Thyroid gland (tissue), 4 donors: ENCODE measurements around the gene BCDIN3D. TPM values are rescaled to one million over a fixed set of nuclear protein-coding genes. Genes with fewer than 3 reads are reported as not detected.

Experiments used
- DNase-seq, 2 donors: peaks; one replicate each; pipeline ENCODE4 v3.0.0-alpha.2; 2019
- H3K27ac ChIP-seq, 3 donors: fragments of 200-600 bp; sonication (generic); 1 replicate in 2 of 3; 2 replicates in 1 of 3; pipeline ENCODE4 v1.5.1; 2016 to 2019; ENCODE audit warnings: mild to moderate bottlenecking in 1 of 3, moderate library complexity in 1 of 3
- H3K27me3 ChIP-seq: fragments of 200-600 bp; sonication (generic); one replicate; pipeline ENCODE4 v1.5.1; 2019
- H3K36me3 ChIP-seq, 2 donors: fragments of 200-600 bp; sonication (generic); one replicate each; pipeline ENCODE4 v1.5.1; 2016 to 2019
- H3K4me1 ChIP-seq, 2 donors: fragments of 200-600 bp; sonication (generic); one replicate each; pipeline ENCODE4 v1.5.1; 2017 to 2019
- H3K4me3 ChIP-seq, 3 donors: fragments of 200-600 bp; sonication (generic); replicated peaks in 1 of 3; 1 replicate in 2 of 3; 2 replicates in 1 of 3; pipeline ENCODE4 v1.5.1; 2016; ENCODE audit warnings: mild to moderate bottlenecking in 1 of 3
- H3K9me3 ChIP-seq: fragments of 200-600 bp; sonication (generic); one replicate; pipeline ENCODE4 v1.5.1; 2017
- CTCF ChIP-seq, 6 experiments: fragments of 200-600 bp in 3 of 6; fragments of 450-650 bp in 3 of 6; sonication (generic) in 3 of 6; IDR thresholded peaks; one replicate each; pipeline ENCODE4 v1.5.1; 2016 to 2019; ENCODE audit warnings: antibody characterized with exemption in 6 of 6, mild to moderate bottlenecking in 2 of 6, inconsistent platforms in 1 of 6, moderate library complexity in 1 of 6
- POLR2A ChIP-seq, 2 donors: fragments of 450-650 bp; IDR thresholded peaks; one replicate each; pipeline ENCODE4 v1.6.1; 2017; ENCODE audit warnings: antibody characterized with exemption in 2 of 2, mild to moderate bottlenecking in 2 of 2, moderate library complexity in 1 of 2
- WGBS, 2 donors: methylation state at CpG; one replicate each; pipeline ENCODE4 v1.1.5; 2017; 5-methylcytosine and 5-hydroxymethylcytosine counted together
- intact Hi-C: fragments of 100-400 bp; cut with DNase I; formaldehyde crosslinking; loops from one replicate; pipeline ENCODE4 v1.15.1; 2023
- total RNA-seq, 4 donors: library from RNA; depleted of rRNA; stranded (reverse); fragments of >200 nt; gene quantifications; one replicate each; pipeline ENCODE4 v1.2.3, GENCODE V29; 2016

The BCDIN3D gene
- total RNA-seq, 4 donors from 2014 or later = 3.9 to 6.1 (median 4.1) TPM

- H3K36me3 ChIP-seq = peaks cover 19 to 42% of the 10 kb centered on the region in 2 donors
- H3K4me3 ChIP-seq = no peak overlapping the region
- no peaks in the 10 kb centered on the region for H3K27me3 ChIP-seq
- no peak for DNase-seq
- TF ChIP-seq POLR2A (IDR thresholded peaks at IDR 0.05) (no peak), CTCF (IDR thresholded peaks at IDR 0.05) (no peak)
- 89 to 93% methylated on average over 12 of the region's 12 CpGs for WGBS, 2 donors
- no peaks in the 10 kb centered on the region for H3K9me3 ChIP-seq
- no peak overlapping the region for H3K27ac ChIP-seq
- intact Hi-C loops = no loop called here
- peaks cover 0 to 6% of the 10 kb centered on the region in 2 donors for H3K4me1 ChIP-seq
Observed at GRCh38 chr12:49803693-49804450, 39.0 kb downstream of the BCDIN3D start.

DNA sequence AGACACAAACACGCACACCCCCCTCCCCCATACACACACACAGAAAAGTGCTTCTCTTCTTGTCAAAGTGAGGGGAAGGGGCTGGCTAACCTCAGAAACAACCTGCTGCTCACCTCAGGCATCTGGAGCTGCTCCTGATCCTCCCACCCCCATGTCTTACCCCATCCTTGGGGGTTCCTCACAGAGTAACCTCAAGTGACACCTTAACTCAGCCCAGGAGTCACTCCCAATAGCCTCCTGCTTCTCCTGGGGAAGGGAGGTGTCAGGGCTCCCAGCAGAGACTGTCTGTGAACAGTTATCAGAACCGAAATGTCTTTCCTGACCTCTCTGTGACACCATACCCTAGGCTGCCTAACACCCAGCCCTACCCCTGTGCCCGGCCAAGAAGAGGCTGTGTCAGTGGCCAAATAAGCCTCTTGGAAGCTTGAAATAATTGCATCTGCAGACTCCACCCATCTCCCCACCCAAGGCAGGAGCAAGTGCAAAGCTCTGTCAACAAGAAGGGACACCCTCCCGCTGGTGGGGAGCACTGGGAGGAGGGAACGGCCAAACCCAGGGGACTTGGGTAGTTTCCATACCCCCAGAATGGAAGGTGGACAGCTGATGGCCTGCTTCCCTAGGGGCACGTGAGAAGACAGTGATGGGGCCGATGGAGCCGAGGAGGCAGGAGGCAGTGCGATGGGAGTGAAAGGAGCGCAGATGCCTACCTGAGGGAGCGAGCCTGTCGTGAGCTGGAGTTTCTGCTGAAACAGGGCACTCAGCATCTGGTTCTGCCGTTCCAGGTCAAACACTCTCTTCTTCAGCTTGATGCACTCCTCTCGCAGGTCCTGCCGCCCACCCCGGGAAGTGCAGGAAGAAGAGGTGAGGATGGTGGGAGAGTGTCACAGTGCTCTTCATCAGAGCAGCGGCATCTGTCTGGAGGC lies 41.5 kb downstream of the BCDIN3D start:
- no peaks in the 10 kb centered on the region for H3K4me1 ChIP-seq
- DNase-seq = no peak
- no peak overlapping the region for H3K27ac ChIP-seq
- intact Hi-C loops = no loop called here
- no peaks in the 10 kb centered on the region for H3K27me3 ChIP-seq
- no peak overlapping the region for H3K4me3 ChIP-seq
- H3K9me3 ChIP-seq = no peaks in the 10 kb centered on the region
- peaks cover 29 to 51% of the 10 kb centered on the region in 2 donors for H3K36me3 ChIP-seq
- WGBS, 2 donors = 82 to 89% methylated on average over 17 of the region's 17 CpGs
- TF ChIP-seq CTCF (IDR thresholded peaks at IDR 0.05) (no peak), POLR2A (IDR thresholded peaks at IDR 0.05) (no peak)

DNA sequence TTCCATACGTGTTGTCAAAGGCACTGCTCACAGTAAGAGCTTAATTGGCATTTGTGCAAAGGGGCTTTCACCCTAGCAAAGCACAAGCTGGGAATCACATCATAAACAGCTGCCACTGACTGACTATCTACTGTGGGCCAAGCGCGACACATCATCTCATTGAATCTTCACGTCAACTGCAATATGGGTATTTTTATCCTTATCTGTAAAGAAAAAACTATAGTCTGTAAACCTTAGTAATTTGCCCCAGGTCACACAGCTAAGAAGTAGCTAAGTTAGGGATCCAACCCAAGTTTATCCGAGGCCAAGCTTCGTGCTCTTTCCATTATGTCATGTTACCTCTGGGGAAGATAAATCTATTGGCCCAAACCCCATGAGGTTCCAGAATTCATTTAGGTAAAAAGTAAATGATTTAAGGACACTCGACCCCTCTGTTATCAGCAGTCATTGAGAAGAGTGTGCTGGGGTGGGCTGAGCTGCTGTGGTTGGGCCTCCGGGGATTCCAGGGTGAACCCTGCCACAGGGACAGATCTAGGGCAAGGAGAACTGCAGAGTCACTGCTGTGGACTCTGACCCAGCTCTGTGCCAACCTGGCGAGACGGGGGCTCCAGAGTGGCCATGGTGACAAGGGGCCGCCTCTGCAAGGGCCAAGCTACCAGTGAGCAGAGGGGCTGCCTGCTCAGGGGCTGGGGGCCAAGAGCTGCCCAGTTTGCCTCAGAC lies 42.3 kb downstream of the BCDIN3D start:
- no peaks in the 10 kb centered on the region for H3K27me3 ChIP-seq
- DNase-seq = no peak
- no peak overlapping the region for H3K27ac ChIP-seq
- 90 to 91% methylated on average over 9 to 10 of the region's 11 CpGs for WGBS, 2 donors
- peaks cover 29 to 47% of the 10 kb centered on the region in 2 donors for H3K36me3 ChIP-seq
- no peaks in the 10 kb centered on the region for H3K4me1 ChIP-seq
- TF ChIP-seq POLR2A (IDR thresholded peaks at IDR 0.05) (no peak), CTCF (IDR thresholded peaks at IDR 0.05) (no peak)
- intact Hi-C loops = no loop called here
- H3K4me3 ChIP-seq = no peak overlapping the region
- H3K9me3 ChIP-seq = no peaks in the 10 kb centered on the region

DNA sequence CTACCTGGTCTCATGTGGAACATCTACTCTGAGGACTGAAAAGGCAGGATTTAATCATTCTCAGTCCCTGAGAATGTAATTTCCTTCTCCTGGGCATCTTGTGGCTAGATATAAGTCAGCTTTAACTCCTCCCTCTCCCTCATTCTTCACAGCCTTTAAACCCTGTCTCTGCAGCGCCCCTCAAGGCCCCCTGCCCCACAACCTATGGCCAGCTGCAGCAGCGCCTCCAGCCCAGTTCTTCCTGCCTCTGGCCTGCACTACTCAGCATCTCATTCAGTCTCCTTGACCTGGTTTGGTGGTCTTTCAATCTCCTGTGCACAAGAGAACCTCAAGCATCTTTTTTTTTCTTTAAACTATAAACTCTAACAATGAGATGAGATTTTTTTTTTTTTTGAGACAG lies 44.0 kb downstream of the BCDIN3D start:
- H3K27me3 ChIP-seq = no peaks in the 10 kb centered on the region
- TF ChIP-seq CTCF (IDR thresholded peaks at IDR 0.05) = no peak
- no peak for TF ChIP-seq POLR2A (IDR thresholded peaks at IDR 0.05)
- H3K27ac ChIP-seq = no peak overlapping the region
- H3K9me3 ChIP-seq = no peaks in the 10 kb centered on the region
- no peak for DNase-seq
- H3K36me3 ChIP-seq = peaks cover 25 to 42% of the 10 kb centered on the region in 2 donors
- intact Hi-C loops = no loop called here
- no peaks in the 10 kb centered on the region for H3K4me1 ChIP-seq
- H3K4me3 ChIP-seq = no peak overlapping the region
- 96 to 100% methylated on average over 2 of the region's 2 CpGs for WGBS, 2 donors
